Endothelial cell of umbilical vein (primary cell): ENCODE results near the gene COL28A1. TPM values are rescaled to one million over a fixed set of nuclear protein-coding genes. Genes with fewer than 3 reads are reported as not detected.

Experiments
- BruUV-seq: library from RNA; stranded (reverse); fragments of 400-500 nt; replicated peaks from 2 replicates; lab custom pipeline; 2021; lab: Mats Ljungman, UMichigan
- CTCF ChIA-PET: fragments of 300-600, 350-600 bp; sonication (Branson Sonifier 250); formaldehyde crosslinking; loops from one replicate; lab custom pipeline; 2021; ENCODE audit warnings: antibody characterized with exemption, inconsistent platforms; lab: Charles Lee
- POLR2A ChIA-PET: fragments of 300-600, 350-600 bp; sonication (Branson Sonifier 250); formaldehyde crosslinking; loops from one replicate; lab custom pipeline; 2021; ENCODE audit warnings: antibody characterized with exemption, inconsistent platforms; lab: Charles Lee
- DNase-seq: peaks from one replicate; pipeline ENCODE4 v3.0.0-alpha.2; 2011; ENCODE audit warnings: low read depth, low spot score
- FAIRE-seq: peaks from 2 replicates; lab custom pipeline; 2011; peaks lifted over from hg19 to GRCh38; lab: Jason Lieb, UNC
- H2AFZ ChIP-seq: 2 replicates; pipeline ENCODE4 v1.6.0; 2012; ENCODE audit warnings: low read depth, low read length, control low read depth, inconsistent platforms
- H3K27ac ChIP-seq: 2 replicates; pipeline ENCODE4 v1.5.1; 2011; ENCODE audit warnings: low read depth, mild to moderate bottlenecking, control low read depth, low read length, moderate library complexity; ENCODE audit not compliant: insufficient read depth
- H3K27me3 ChIP-seq, 2 experiments: 2 replicates each; pipeline versions ENCODE4 v1.6.0 to v1.6.1; 2011; ENCODE audit warnings: low read length in 2 of 2, mixed read lengths in 1 of 2; ENCODE audit not compliant: control insufficient read depth in 2 of 2, insufficient read depth in 2 of 2
- H3K36me3 ChIP-seq, 2 experiments: 2 replicates in 1 of 2; 3 replicates in 1 of 2; pipeline ENCODE4 v1.5.1; 2011; ENCODE audit warnings: low read length in 2 of 2, mild to moderate bottlenecking in 1 of 2, moderate library complexity in 1 of 2; ENCODE audit not compliant: control insufficient read depth in 2 of 2, insufficient read depth in 2 of 2; ENCODE audit errors: extremely low read depth in 1 of 2
- H3K4me1 ChIP-seq: 3 replicates; pipeline ENCODE4 v1.5.1; 2011; ENCODE audit warnings: mild to moderate bottlenecking, low read length; ENCODE audit not compliant: control insufficient read depth, insufficient read depth; ENCODE audit errors: extremely low read depth
- H3K4me2 ChIP-seq: 2 replicates; pipeline ENCODE4 v1.6.1; 2011; ENCODE audit warnings: low read length, control low read depth, mixed read lengths; ENCODE audit not compliant: insufficient read depth
- H3K4me3 ChIP-seq, 3 experiments: fragments of 200-600 bp in 1 of 3; sonication (generic), shearing (Covaris generic) in 1 of 3; replicated peaks in 1 of 3; 2 replicates each; pipeline ENCODE4 v1.5.1; 2011 to 2016; ENCODE audit warnings: control low read depth in 3 of 3, low read length in 3 of 3, mild to moderate bottlenecking in 2 of 3, inconsistent platforms in 1 of 3, low read depth in 1 of 3, moderate library complexity in 1 of 3; ENCODE audit not compliant: insufficient read depth in 1 of 3
- H3K79me2 ChIP-seq: 2 replicates; pipeline ENCODE4 v1.6.0; 2012; ENCODE audit warnings: low read length, inconsistent platforms; ENCODE audit not compliant: control insufficient read depth, insufficient read depth
- H3K9ac ChIP-seq: replicated peaks from 2 replicates; pipeline ENCODE3; 2011; ENCODE audit warnings: low read length, control low read depth; ENCODE audit not compliant: insufficient read depth; ENCODE audit errors: extremely low read depth
- H3K9me1 ChIP-seq: replicated peaks from 3 replicates; pipeline ENCODE4 v1.6.0; 2011; ENCODE audit warnings: mild to moderate bottlenecking, low read length; ENCODE audit not compliant: control insufficient read depth, insufficient read depth; ENCODE audit errors: extremely low read depth
- H3K9me3 ChIP-seq: replicated peaks from 2 replicates; pipeline ENCODE4 v1.5.1; 2012; ENCODE audit warnings: low read length, inconsistent platforms; ENCODE audit not compliant: control insufficient read depth, insufficient read depth
- H4K20me1 ChIP-seq: replicated peaks from 2 replicates; pipeline ENCODE3; 2011; ENCODE audit warnings: mild to moderate bottlenecking, low read length; ENCODE audit not compliant: control insufficient read depth, insufficient read depth; ENCODE audit errors: extremely low read depth
- CTCF ChIP-seq, 2 donors: IDR thresholded peaks; 1 replicate in 1 of 2; 2 replicates in 1 of 2; pipeline ENCODE4 v1.5.1; 2011; ENCODE audit warnings: low read length in 2 of 2, mild to moderate bottlenecking in 2 of 2, moderate library complexity in 2 of 2, control low read depth in 1 of 2, inconsistent platforms in 1 of 2, low read depth in 1 of 2; ENCODE audit not compliant: insufficient read depth in 1 of 2; ENCODE audit errors: extremely low read depth in 1 of 2
- EZH2 ChIP-seq: IDR thresholded peaks from 2 replicates; pipeline ENCODE4 v1.6.1; 2012; ENCODE audit warnings: borderline replicate concordance, low read depth, mild to moderate bottlenecking, moderate library complexity, low read length, inconsistent platforms; ENCODE audit not compliant: severe bottlenecking
- FOS ChIP-seq: IDR thresholded peaks from 2 replicates; pipeline ENCODE4 v1.6.1; 2011; ENCODE audit warnings: mild to moderate bottlenecking, low read length, moderate library complexity, borderline replicate concordance; ENCODE audit not compliant: insufficient read depth
- GATA2 ChIP-seq: IDR thresholded peaks from 2 replicates; pipeline ENCODE4 v1.7.0; 2011; ENCODE audit warnings: low read depth, mild to moderate bottlenecking, moderate library complexity, mixed read lengths, low read length; ENCODE audit not compliant: insufficient read length, insufficient read depth
- JUN ChIP-seq: IDR thresholded peaks from 2 replicates; pipeline ENCODE4 v1.6.1; 2011; ENCODE audit warnings: borderline replicate concordance, low read depth; ENCODE audit not compliant: insufficient read length, insufficient read depth
- MAX ChIP-seq: IDR thresholded peaks from 2 replicates; pipeline ENCODE4 v1.6.1; 2011; ENCODE audit not compliant: insufficient read depth, insufficient read length
- MYC ChIP-seq: IDR thresholded peaks from one replicate; pipeline ENCODE4 v1.6.1; 2011; ENCODE audit warnings: mild to moderate bottlenecking, low read depth, low read length
- POLR2A ChIP-seq: IDR thresholded peaks from 2 replicates; pipeline ENCODE4 v1.6.1; 2012; ENCODE audit warnings: low read depth, mild to moderate bottlenecking, control low read depth, low read length
- POLR2AphosphoS5 ChIP-seq: IDR thresholded peaks from 2 replicates; pipeline ENCODE4 v1.6.1; 2012; ENCODE audit warnings: low read depth, mild to moderate bottlenecking, control low read depth, low read length, moderate library complexity; ENCODE audit not compliant: insufficient read depth
- dilution Hi-C: fragments of 300-500 bp; cut with MboI; formaldehyde crosslinking; loops from one replicate; pipeline ENCODE4 v1.15.0; 2019; ENCODE audit warnings: low sequenced_read_pairs; ENCODE audit not compliant: extremely low pct_ligation_motif_present
- intact Hi-C: fragments of 100-400 bp; cut with micrococcal nuclease; formaldehyde crosslinking; loops from one replicate; pipeline ENCODE4 v1.10.0; 2022
- polyA plus RNA-seq, 4 experiments: library from polyadenylated mRNA; depleted of rRNA in 3 of 4; stranded (reverse) in 3 of 4; unstranded in 1 of 4; fragments of >200 nt; gene quantifications; 2 replicates each; pipeline versions ENCODE4 v1.2.1 to v1.2.3, GENCODE V29; 2011 to 2012; ENCODE audit warnings: missing spikeins in 1 of 4
- total RNA-seq: library from RNA; stranded (reverse); gene quantifications from 2 replicates; pipeline ENCODE4 v1.2.3, GENCODE V29; 2021

COL28A1 gene
- total and polyA plus RNA-seq, 2 donors (not counting 3 experiments of a cell fraction or from before 2014, with no cell fraction given) = not detected

- H3K9me3 ChIP-seq = no peaks in the 10 kb centered on the region
- peaks cover 11% of the 10 kb centered on the region for H3K4me1 ChIP-seq
- TF ChIP-seq MAX = no peak
- no peak for TF ChIP-seq CTCF (IDR thresholded peaks at IDR 0.05; ENCODE audit: extremely low read depth in 1 of 2, insufficient read depth in 1 of 2, low read depth in 1 of 2, low read length in 2 of 2)
- no peak for TF ChIP-seq EZH2
- no peak for TF ChIP-seq POLR2A
- TF ChIP-seq MYC = no peak
- no peak for TF ChIP-seq GATA2
- no peak for TF ChIP-seq JUN
- no peak for TF ChIP-seq FOS
- no peak for TF ChIP-seq POLR2AphosphoS5
- H2AFZ ChIP-seq = no peak overlapping the region
- no TSS peak for BruUV-seq
- no peak overlapping the region for H3K4me3 ChIP-seq
- ChIA-PET CTCF (interaction anchor here (3.1 kb wide), 1 partner anchor 10 kb away, joined by 23 read pairs; no protein-coding TSS in a partner anchor), POLR2A (no interaction called here)
- H3K9ac ChIP-seq = no peak overlapping the region
- H4K20me1 ChIP-seq = no peaks in the 10 kb centered on the region
- no peak overlapping the region for H3K4me2 ChIP-seq
- H3K27ac ChIP-seq = no peak overlapping the region
- intact Hi-C loops (loop anchor here (5.0 kb wide), 2 partner anchors 254 to 776 kb away; partner anchors contain the start of gene C1GALT1), dilution Hi-C loops (no loop called here)
- no peaks in the 10 kb centered on the region for H3K36me3 ChIP-seq
- no peaks in the 10 kb centered on the region for H3K79me2 ChIP-seq
- H3K27me3 ChIP-seq = no peaks in the 10 kb centered on the region
- H3K9me1 ChIP-seq = no peaks in the 10 kb centered on the region
- DNase-seq (no peak), FAIRE-seq (no peak)
Observed at GRCh38 chr7:7435978-7436377, 99.7 kb downstream of the COL28A1 start.
